SJSA1 (cell line): ENCODE results near the gene SPTB. TPM values are rescaled to one million over a fixed set of nuclear protein-coding genes. Genes with fewer than 3 reads are reported as not detected.

Experiments
- DNase-seq, 2 experiments: peaks; one replicate each; pipeline ENCODE4 v3.0.0-alpha.2; 2015 to 2020; ENCODE audit warnings: low spot score in 2 of 2, low read depth in 1 of 2
- H3K27ac ChIP-seq: fragments of 250-450 bp; sonication (Bioruptor Pico); 2 replicates; pipeline ENCODE4 v1.5.1; 2020; ENCODE audit warnings: mild to moderate bottlenecking, moderate library complexity
- H3K27me3 ChIP-seq: fragments of 250-450 bp; sonication (Bioruptor Pico); replicated peaks from 2 replicates; pipeline ENCODE4 v1.5.1; 2020; ENCODE audit warnings: mild to moderate bottlenecking, moderate library complexity
- H3K36me3 ChIP-seq: fragments of 250-450 bp; sonication (Bioruptor Pico); 2 replicates; pipeline ENCODE4 v1.5.1; 2020; ENCODE audit warnings: mild to moderate bottlenecking
- H3K4me1 ChIP-seq: fragments of 250-450 bp; sonication (Bioruptor Pico); replicated peaks from 2 replicates; pipeline ENCODE4 v1.6.1; 2021; ENCODE audit warnings: mild to moderate bottlenecking
- H3K4me3 ChIP-seq: fragments of 250-450 bp; sonication (Bioruptor Pico); 2 replicates; pipeline ENCODE4 v1.5.1; 2020; ENCODE audit warnings: mild to moderate bottlenecking
- H3K9me3 ChIP-seq: fragments of 250-450 bp; sonication (Bioruptor Pico); replicated peaks from 2 replicates; pipeline ENCODE4 v1.5.1; 2020; ENCODE audit warnings: mild to moderate bottlenecking
- total RNA-seq: library from RNA; depleted of rRNA; stranded (reverse); fragments of >200 nt; shearing (Covaris generic); gene quantifications from 2 replicates; pipeline ENCODE4 v1.2.3, GENCODE V29; 2014

SPTB gene
- total RNA-seq, 1 experiment from 2014 or later, result 1.1 TPM

DNA sequence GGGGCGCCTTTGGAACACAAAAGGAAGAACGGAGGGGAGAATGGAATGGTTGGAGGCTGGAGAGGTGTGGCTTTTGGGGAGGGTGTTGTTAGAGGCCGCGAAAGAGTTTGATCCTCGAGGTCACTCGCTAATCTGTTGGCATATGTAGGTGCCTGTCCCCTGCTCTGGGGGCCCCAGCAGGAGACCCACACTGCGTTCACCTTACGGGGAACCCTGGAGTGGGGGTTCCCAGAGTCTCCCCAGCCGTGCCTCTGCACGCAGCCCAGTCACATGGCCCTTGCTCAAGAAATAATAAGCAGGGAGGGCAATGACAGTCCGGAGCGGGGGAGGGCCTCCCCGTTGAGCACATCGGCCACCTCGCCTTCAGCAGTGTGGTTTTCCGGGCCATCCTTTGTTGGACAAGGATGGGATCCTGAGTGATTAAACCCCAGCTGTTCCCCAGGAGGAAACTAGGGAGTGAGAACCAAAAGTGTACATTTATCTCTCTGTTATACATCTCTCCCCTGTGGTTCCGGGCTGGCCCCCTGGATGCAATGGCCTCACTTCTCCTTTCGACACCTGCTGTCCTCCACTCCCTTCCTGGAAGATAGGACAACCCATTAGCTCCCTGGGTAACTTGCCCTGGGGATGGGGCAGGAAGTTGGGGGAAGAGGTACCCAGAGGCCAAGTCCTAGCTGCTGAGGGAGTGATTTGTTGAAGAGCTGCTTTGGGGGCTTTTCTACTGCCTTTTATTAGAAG, 174.2 kb downstream of the SPTB start:
- 0 out of 2 replicates have a peak overlapping the region, but pooled peaks have one; percentile 57 for H3K27ac ChIP-seq
- H3K4me1 ChIP-seq, result peaks cover 50% of the 10 kb centered on the region
- no peaks in the 10 kb centered on the region for H3K9me3 ChIP-seq
- peaks cover 25% of the 10 kb centered on the region for H3K36me3 ChIP-seq
- peak overlapping the region; percentile 82 for H3K4me3 ChIP-seq
- peak in 1 of 2 experiments; percentile 47 for DNase-seq
- H3K27me3 ChIP-seq, result no peaks in the 10 kb centered on the region

DNA sequence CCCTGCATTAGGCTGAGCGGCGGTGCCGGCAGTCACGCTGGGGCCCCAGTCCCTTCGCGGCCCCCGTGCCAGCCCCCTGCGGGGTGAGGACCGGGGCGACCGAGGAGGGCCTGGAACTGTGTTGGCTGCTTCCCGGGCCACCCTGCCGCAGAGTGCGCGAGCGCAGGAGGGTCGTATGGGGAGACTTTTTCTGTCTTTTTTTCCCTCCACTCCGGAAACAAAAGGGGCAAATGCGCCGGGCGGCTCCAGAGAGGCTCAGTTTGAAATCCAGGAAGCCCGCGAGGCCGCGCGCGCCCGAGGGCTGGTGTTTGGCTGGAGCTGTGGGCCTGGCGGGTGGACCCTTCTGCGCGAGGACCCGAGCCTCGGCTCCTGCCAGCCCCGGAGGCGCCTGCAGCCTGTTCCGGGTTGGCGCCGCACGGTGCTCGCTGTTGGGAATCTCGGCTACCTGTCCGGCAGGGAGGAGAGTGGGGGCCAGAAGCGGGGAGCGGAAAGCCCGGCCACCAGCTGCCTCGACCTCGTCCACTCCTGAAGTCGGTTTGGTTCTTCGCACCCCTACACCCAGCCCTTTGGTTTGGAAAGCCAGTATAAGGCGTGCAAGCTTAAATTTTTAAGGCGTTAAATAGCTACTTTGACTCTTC, 174.8 kb downstream of the SPTB start:
- DNase-seq, result peak in 1 of 2 experiments; percentile 42
- peaks cover 50% of the 10 kb centered on the region for H3K4me1 ChIP-seq
- H3K27ac ChIP-seq, result peak overlapping the region; percentile 57
- no peaks in the 10 kb centered on the region for H3K9me3 ChIP-seq
- peak overlapping the region; percentile 82 for H3K4me3 ChIP-seq
- H3K36me3 ChIP-seq, result peaks cover 20% of the 10 kb centered on the region
- H3K27me3 ChIP-seq, result no peaks in the 10 kb centered on the region

- peak; percentile 75 to 87 for DNase-seq
- Histone ChIP-seq H3K27me3 (no peaks in the 10 kb centered on the region), H3K36me3 (peaks cover 18% of the 10 kb centered on the region), H3K27ac (peak within 1 kb of the TSS; percentile 57), H3K4me1 (peaks cover 50% of the 10 kb centered on the region), H3K4me3 (peak within 1 kb of the TSS; percentile 82), H3K9me3 (no peaks in the 10 kb centered on the region)
Measured at GRCh38 chr14:64704143-64704742, 175.5 kb downstream of the SPTB start, which contains the start of gene PLEKHG3. Gene PLEKHG3, plus strand, starts transcription at chr14:64704424. Its CDS starts 23,208 bp downstream, at chr14:64727632.

DNA sequence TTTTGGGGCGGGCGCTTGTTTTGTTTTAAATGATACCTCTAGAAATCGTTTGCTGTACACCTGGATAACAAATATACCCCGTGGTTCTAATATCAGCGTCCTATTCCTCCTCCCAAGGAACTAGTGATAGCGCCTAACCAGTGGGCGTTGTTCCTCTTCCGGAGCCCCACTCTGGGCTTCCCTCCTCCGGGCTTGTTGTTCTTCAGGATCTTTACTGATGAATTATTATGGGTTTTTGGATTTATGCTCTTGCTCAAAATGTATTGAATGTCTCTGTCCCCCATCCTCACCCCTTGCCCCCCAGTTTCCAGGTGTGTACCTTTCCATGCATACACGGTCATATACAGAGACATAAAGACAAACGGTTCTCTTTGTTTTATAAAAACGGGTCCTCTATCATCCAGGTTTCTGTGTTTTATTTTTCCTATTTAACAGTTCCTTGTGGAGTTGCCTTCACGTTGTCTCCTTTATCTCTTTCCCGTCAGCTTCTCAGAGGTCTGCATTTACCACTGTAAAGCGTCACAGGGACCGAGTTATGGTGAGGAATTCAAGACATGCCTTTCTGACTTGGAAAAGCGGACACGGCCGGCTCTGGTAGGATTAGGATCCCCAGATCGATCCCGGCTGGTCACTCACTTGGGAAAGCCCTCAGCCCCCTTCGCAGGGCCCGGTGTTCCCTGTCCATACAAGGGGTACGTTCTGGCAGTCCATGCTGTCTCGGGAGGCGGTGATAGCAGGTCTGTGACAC, 176.1 kb downstream of the SPTB start:
- H3K36me3 ChIP-seq, result peaks cover 14% of the 10 kb centered on the region
- no peak for DNase-seq
- H3K4me1 ChIP-seq, result peaks cover 50% of the 10 kb centered on the region
- peak overlapping the region; percentile 82 for H3K4me3 ChIP-seq
- H3K9me3 ChIP-seq, result no peaks in the 10 kb centered on the region
- 0 out of 2 replicates have a peak overlapping the region, but pooled peaks have one; percentile 57 for H3K27ac ChIP-seq
- no peaks in the 10 kb centered on the region for H3K27me3 ChIP-seq

- peaks cover 12% of the 10 kb centered on the region for H3K36me3 ChIP-seq
- H3K9me3 ChIP-seq, result no peaks in the 10 kb centered on the region
- no peak overlapping the region for H3K27ac ChIP-seq
- no peaks in the 10 kb centered on the region for H3K27me3 ChIP-seq
- no peak for DNase-seq
- peaks cover 43% of the 10 kb centered on the region for H3K4me1 ChIP-seq
- no peak overlapping the region for H3K4me3 ChIP-seq
Measured at GRCh38 chr14:64702493-64703394, 177.0 kb downstream of the SPTB start.

DNA sequence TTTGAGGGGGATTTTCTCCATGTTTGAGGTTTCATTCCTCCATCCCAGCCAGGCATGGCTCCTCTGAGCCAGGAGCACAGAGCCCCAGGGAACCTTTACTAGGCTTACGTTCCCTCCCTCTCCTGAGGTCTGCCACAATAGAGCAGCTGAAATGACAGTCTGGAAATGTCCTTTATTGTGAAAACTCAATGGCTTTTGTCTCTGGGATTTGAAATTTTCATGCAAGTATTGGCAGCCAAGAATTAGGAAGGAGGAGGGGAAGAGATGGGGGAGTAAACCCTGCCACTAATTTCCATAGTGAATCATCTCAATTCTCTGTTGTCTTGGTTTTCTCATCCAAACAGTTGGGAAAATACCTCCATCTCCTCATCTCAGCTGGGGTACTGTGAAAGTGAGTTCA, 178.0 kb downstream of the SPTB start:
- Histone ChIP-seq H3K9me3 (no peaks in the 10 kb centered on the region), H3K36me3 (peaks cover 8% of the 10 kb centered on the region), H3K27me3 (no peaks in the 10 kb centered on the region), H3K4me3 (no peak overlapping the region), H3K27ac (no peak overlapping the region), H3K4me1 (peaks cover 33% of the 10 kb centered on the region)
- DNase-seq, result no peak

DNA sequence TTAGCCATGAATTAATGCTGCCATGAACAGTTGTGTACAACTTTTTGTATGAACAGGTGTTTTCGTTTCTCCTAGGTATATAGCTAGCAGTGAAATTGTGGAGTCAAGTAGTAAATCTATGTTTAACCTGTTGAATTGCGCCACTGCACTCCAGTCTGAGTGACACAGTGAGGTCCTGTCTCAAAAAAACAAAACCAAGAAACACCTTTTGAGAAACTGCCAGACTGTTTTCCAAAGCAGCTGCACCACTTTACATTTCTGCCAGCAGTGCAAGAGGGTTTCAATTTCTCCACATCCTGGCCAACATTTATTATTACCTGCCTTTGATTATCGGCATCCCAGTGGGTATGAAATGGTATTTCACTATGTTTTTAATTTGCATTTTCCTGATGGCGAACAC, 178.8 kb downstream of the SPTB start:
- Histone ChIP-seq H3K27me3 (no peaks in the 10 kb centered on the region), H3K36me3 (peaks cover 8% of the 10 kb centered on the region), H3K9me3 (no peaks in the 10 kb centered on the region), H3K4me3 (no peak overlapping the region), H3K27ac (no peak overlapping the region), H3K4me1 (peaks cover 25% of the 10 kb centered on the region)
- no peak for DNase-seq

DNA sequence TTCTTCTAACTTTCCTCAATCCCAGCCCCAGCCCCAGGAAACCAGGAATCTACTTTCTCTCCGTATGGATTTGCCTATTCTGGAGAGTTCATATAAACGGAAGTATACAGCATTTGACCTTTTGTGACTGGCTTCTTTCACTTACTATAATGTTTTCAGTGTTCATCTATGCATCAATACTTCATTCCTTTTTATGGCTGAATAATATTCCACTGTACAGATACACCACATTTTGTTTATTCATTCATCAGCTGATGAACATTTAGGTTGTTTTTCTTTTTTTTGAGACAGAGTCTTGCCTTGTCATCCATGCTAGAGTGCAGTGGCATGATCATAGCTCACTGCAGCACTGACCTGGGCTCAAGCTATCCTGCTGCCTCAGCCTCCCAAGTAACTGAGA, 179.4 kb downstream of the SPTB start:
- H3K36me3 ChIP-seq, result peaks cover 8% of the 10 kb centered on the region
- H3K9me3 ChIP-seq, result no peaks in the 10 kb centered on the region
- H3K27me3 ChIP-seq, result no peaks in the 10 kb centered on the region
- no peak overlapping the region for H3K4me3 ChIP-seq
- no peak for DNase-seq
- H3K4me1 ChIP-seq, result peaks cover 19% of the 10 kb centered on the region
- no peak overlapping the region for H3K27ac ChIP-seq

GRCh38 chr14:64698903-64699302, 180.8 kb downstream of the SPTB start:
- Histone ChIP-seq H3K9me3 (no peaks in the 10 kb centered on the region), H3K36me3 (no peaks in the 10 kb centered on the region), H3K4me1 (peaks cover 16% of the 10 kb centered on the region), H3K4me3 (no peak overlapping the region), H3K27me3 (no peaks in the 10 kb centered on the region), H3K27ac (no peak overlapping the region)
- peak in 1 of 2 experiments; percentile 53 for DNase-seq

DNA sequence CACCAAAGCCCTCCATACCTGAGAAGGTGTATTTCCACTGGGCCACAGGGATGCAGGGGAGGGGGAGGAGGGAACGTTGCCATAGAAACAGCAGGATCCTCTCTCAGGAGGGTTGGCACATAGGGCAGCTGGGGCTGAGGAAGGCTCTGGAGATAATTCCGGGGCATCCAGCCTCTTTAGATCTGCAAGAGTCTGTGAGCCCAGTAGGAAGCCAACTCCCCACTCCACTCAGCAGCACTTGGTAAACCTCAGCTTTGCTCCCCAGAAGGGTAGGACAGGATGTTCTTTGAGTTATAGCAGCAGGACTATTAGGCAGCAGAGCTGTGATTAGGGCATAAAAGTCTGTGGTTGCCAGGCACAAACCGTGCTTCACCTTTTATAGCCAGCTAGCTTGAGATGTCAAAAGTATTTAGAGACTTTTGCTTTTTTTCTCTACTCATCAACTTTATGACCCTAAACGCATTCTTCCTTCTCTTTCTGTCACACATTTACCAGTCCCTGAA, 183.3 kb downstream of the SPTB start:
- Histone ChIP-seq H3K27me3 (no peaks in the 10 kb centered on the region), H3K4me3 (no peak overlapping the region), H3K36me3 (no peaks in the 10 kb centered on the region), H3K9me3 (no peaks in the 10 kb centered on the region), H3K4me1 (peaks cover 12% of the 10 kb centered on the region), H3K27ac (no peak overlapping the region)
- no peak for DNase-seq
